Adrenal gland (tissue), 12 donors: ENCODE results near the gene MGMT. TPM values are rescaled to one million over a fixed set of nuclear protein-coding genes. Genes with fewer than 3 reads are reported as not detected.

ENCODE experiments used
- DNase-seq, 7 donors: peaks; one replicate each; pipeline ENCODE4 v3.0.0-alpha.2; 2019 to 2020
- H3K27ac ChIP-seq, 5 donors: fragments of 200-600 bp; sonication (generic) in 4 of 5; 1 replicate in 3 of 5; 2 replicates in 2 of 5; pipeline versions ENCODE4 v1.5.1 to v1.8.0; 2016 to 2020; ENCODE audit warnings: mild to moderate bottlenecking in 1 of 5
- H3K27me3 ChIP-seq: fragments of 200-600 bp; 2 replicates; pipeline ENCODE4 v1.8.0; 2021
- H3K36me3 ChIP-seq, 2 donors: fragments of 200-600 bp; replicated peaks in 1 of 2; 1 replicate in 1 of 2; 2 replicates in 1 of 2; pipeline versions ENCODE4 v1.5.1 to v1.8.0; 2018 to 2022
- H3K4me1 ChIP-seq, 2 donors: fragments of 200-600 bp; replicated peaks in 1 of 2; 1 replicate in 1 of 2; 2 replicates in 1 of 2; pipeline versions ENCODE4 v1.5.1 to v1.8.0; 2018 to 2021
- H3K4me3 ChIP-seq, 4 donors: fragments of 200-600 bp; sonication (generic) in 3 of 4; one replicate each; pipeline ENCODE4 v1.5.1; 2016 to 2018
- H3K9me3 ChIP-seq, 3 donors: fragments of 200-600 bp; sonication (generic) in 1 of 3; replicated peaks in 1 of 3; 1 replicate in 2 of 3; 2 replicates in 1 of 3; pipeline versions ENCODE4 v1.5.1 to v1.8.0; 2016 to 2021
- POLR2A ChIP-seq, 2 donors: fragments of 450-650 bp; IDR thresholded peaks; one replicate each; pipeline ENCODE4 v1.6.1; 2017; ENCODE audit warnings: antibody characterized with exemption in 2 of 2, mild to moderate bottlenecking in 2 of 2, moderate library complexity in 1 of 2
- WGBS, 4 donors: extraction: QIAGEN DNeasy Blood & Tissue Kit in 2 of 4; methylation state at CpG; one replicate each; pipeline versions ENCODE4 v1.1.5 to v1.1.7; 2013 to 2017; 5-methylcytosine and 5-hydroxymethylcytosine counted together
- intact Hi-C, 2 donors: fragments of 100-400 bp; cut with DNase I; formaldehyde crosslinking; loops; one replicate each; pipeline versions ENCODE4 v1.14.1 to v1.15.0; 2022 to 2023
- polyA plus RNA-seq, 3 donors: library from polyadenylated mRNA; stranded (reverse); fragments of 200-250 nt in 2 of 3; fragments of 350-450 nt in 1 of 3; fragmentation: Illumina TruSeq in 1 of 3; extraction: RNeasy Lipid Tissue Mini Kit (QIAGEN cat#74804) in 1 of 3; gene quantifications; one replicate each; pipeline ENCODE4 v1.2.3, GENCODE V29; 2013 to 2014
- total RNA-seq, 9 donors: library from RNA; depleted of rRNA in 4 of 9; stranded (reverse); fragments of >200 nt in 4 of 9; fragments of 120-200 nt in 1 of 9; fragmentation: NEBNext Ultra II Directional in 1 of 9; extraction: Animal tissue kit (Norgen Biotek cat#: 25700) in 1 of 9; gene quantifications; one replicate each; pipeline versions ENCODE4 v1.1.0 to v1.2.4, GENCODE V29; 2013 to 2023
- TF ChIP-seq, protein P1 (sequence below), 6 experiments: fragments of 450-650 bp in 4 of 6; fragments of 200-600 bp in 2 of 6; sonication (generic) in 1 of 6; IDR thresholded peaks; 1 replicate in 5 of 6; 2 replicates in 1 of 6; pipeline versions ENCODE4 v1.5.1 to v1.8.0; 2016 to 2021; ENCODE audit warnings: antibody characterized with exemption in 6 of 6, mild to moderate bottlenecking in 2 of 6, moderate library complexity in 1 of 6
- donor health status: healthy with polysubstance abuse.
- donor health status: Bipolar disorder and iron deficiency.
- donor health status: DM: yes; HTN: yes; CAD: no.
- donor health status: DM: no; HTN: no; CAD: no.
- donor health status: DM: no; HTN: no; CAD: no.
- donor health status: DM: yes; HTN: yes; CAD: no.

The MGMT gene
- total and polyA plus RNA-seq, 12 donors: 3.8 to 35.8 (median 21.2) TPM

- Histone ChIP-seq H3K36me3 (no peaks in the 10 kb centered on the region), H3K27ac (no peak overlapping the region), H3K4me3 (no peak overlapping the region), H3K27me3 (no peaks in the 10 kb centered on the region), H3K9me3 (no peaks in the 10 kb centered on the region), H3K4me1 (no peaks in the 10 kb centered on the region)
- intact Hi-C loops: no loop called here
- no peak for DNase-seq
- 89 to 98% (median 93%) methylated on average over 8 to 9 of the region's 9 CpGs for WGBS, 4 donors
- TF ChIP-seq POLR2A (IDR thresholded peaks at IDR 0.05): no peak
- TF ChIP-seq, protein P1, sequence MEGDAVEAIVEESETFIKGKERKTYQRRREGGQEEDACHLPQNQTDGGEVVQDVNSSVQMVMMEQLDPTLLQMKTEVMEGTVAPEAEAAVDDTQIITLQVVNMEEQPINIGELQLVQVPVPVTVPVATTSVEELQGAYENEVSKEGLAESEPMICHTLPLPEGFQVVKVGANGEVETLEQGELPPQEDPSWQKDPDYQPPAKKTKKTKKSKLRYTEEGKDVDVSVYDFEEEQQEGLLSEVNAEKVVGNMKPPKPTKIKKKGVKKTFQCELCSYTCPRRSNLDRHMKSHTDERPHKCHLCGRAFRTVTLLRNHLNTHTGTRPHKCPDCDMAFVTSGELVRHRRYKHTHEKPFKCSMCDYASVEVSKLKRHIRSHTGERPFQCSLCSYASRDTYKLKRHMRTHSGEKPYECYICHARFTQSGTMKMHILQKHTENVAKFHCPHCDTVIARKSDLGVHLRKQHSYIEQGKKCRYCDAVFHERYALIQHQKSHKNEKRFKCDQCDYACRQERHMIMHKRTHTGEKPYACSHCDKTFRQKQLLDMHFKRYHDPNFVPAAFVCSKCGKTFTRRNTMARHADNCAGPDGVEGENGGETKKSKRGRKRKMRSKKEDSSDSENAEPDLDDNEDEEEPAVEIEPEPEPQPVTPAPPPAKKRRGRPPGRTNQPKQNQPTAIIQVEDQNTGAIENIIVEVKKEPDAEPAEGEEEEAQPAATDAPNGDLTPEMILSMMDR (IDR thresholded peaks at IDR 0.05): no peak
These were observed 113.9 kb downstream of the MGMT start for GRCh38 chr10:129580901-129581300.

DNA sequence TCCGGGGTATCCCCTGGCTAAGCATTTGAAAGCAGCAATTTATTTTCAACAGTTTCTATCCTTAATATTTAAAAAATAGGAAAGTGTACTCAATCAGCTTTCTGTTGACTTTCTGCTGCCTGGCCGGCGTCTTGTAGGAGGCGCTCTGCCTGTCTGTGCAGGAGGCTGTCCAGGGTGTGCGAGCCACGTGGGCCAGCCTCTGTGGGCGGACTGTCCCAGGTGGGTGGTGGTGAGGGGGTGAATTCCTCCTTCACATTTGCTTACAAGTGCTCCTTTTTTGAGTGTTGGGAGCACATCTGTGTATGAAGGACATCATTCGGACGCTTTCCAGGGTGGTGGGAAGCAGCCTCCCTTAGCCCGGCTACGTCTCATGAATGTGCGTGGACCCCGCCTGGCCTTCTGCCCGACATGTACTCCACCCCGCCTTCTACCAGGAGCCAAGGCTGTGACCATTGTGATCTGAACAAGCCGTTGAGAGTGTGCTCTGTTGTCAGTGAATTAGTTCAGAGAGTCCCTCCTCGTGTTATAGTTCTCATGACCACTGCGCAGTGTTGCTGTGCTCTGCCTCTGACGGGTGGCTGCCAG lies 114.9 kb downstream of the MGMT start:
- TF ChIP-seq POLR2A (IDR thresholded peaks at IDR 0.05): no peak
- TF ChIP-seq, protein P1 (IDR thresholded peaks at IDR 0.05): no peak
- WGBS, 4 donors: 90 to 94% (median 93%) methylated on average over 16 to 19 of the region's 19 CpGs
- Histone ChIP-seq H3K27me3 (no peaks in the 10 kb centered on the region), H3K4me1 (no peaks in the 10 kb centered on the region), H3K36me3 (no peaks in the 10 kb centered on the region), H3K9me3 (peaks cover 0 to 5% (median 0%) of the 10 kb centered on the region in 3 donors), H3K4me3 (no peak overlapping the region), H3K27ac (no peak overlapping the region)
- intact Hi-C loops: no loop called here
- DNase-seq: no peak

DNA sequence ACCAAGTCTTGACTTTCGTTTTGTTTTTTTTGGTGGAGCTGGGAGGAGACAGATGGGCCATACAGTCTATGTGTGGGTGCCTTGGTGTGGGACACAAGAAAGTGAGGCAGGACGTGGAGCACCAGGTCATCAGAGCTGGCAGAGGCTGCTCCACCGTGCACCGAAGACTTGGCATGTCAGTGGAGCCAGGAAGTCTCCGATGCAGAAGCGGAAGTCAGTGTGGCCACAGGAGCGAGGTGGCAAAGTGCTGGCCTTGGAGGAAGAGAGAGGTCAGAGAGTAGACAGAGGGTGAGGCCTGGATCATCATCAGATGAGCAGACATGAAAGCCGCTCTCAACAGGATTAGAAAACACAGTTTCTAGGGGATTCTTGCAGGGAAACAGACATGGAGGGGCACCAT lies 116.8 kb downstream of the MGMT start:
- no peaks in the 10 kb centered on the region for H3K27me3 ChIP-seq
- H3K4me1 ChIP-seq: no peaks in the 10 kb centered on the region
- WGBS, 4 donors: 81 to 88% (median 84%) methylated on average over 8 of the region's 8 CpGs
- no peak overlapping the region for H3K4me3 ChIP-seq
- DNase-seq: no peak
- H3K9me3 ChIP-seq: peaks cover 0 to 8% (median 0%) of the 10 kb centered on the region in 3 donors
- intact Hi-C loops: no loop called here
- TF ChIP-seq, protein P1 (IDR thresholded peaks at IDR 0.05): no peak
- TF ChIP-seq POLR2A (IDR thresholded peaks at IDR 0.05): no peak
- H3K27ac ChIP-seq: no peak overlapping the region
- H3K36me3 ChIP-seq: no peaks in the 10 kb centered on the region

GRCh38 chr10:129586898-129587443 lies 119.9 kb downstream of the MGMT start:
- H3K4me3 ChIP-seq: no peak overlapping the region
- no peak overlapping the region for H3K27ac ChIP-seq
- intact Hi-C loops: no loop called here
- H3K36me3 ChIP-seq: no peaks in the 10 kb centered on the region
- no peaks in the 10 kb centered on the region for H3K27me3 ChIP-seq
- TF ChIP-seq, protein P1 (IDR thresholded peaks at IDR 0.05): no peak
- TF ChIP-seq POLR2A (IDR thresholded peaks at IDR 0.05): no peak
- H3K9me3 ChIP-seq: peaks cover 0 to 8% (median 0%) of the 10 kb centered on the region in 3 donors
- no peaks in the 10 kb centered on the region for H3K4me1 ChIP-seq
- 94 to 100% (median 97%) methylated on average over 2 of the region's 2 CpGs for WGBS, 4 donors
- DNase-seq: no peak
